ENCODE data around the gene PTPRR.

DNA sequence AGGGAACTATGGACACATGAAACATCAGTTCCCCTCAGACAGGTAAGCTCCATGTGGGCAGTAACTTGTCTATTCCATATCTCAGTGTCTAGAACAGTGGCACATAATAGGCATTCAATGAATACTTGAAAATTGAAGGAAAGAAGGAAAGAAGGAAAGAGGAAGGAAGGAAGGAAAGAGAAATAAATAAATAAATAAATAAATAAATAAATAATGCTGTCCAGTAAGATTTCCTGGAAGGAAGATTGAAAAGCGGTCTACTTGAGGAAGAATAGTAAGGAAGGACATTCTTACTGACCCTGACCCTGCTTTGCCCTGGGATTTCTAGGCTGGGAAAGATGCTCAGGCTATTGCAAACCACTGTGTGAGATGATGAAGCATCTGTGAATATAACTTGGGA, 91.5 kb downstream of the PTPRR start:
- TF ChIP-seq, protein P1, sequence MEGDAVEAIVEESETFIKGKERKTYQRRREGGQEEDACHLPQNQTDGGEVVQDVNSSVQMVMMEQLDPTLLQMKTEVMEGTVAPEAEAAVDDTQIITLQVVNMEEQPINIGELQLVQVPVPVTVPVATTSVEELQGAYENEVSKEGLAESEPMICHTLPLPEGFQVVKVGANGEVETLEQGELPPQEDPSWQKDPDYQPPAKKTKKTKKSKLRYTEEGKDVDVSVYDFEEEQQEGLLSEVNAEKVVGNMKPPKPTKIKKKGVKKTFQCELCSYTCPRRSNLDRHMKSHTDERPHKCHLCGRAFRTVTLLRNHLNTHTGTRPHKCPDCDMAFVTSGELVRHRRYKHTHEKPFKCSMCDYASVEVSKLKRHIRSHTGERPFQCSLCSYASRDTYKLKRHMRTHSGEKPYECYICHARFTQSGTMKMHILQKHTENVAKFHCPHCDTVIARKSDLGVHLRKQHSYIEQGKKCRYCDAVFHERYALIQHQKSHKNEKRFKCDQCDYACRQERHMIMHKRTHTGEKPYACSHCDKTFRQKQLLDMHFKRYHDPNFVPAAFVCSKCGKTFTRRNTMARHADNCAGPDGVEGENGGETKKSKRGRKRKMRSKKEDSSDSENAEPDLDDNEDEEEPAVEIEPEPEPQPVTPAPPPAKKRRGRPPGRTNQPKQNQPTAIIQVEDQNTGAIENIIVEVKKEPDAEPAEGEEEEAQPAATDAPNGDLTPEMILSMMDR (IDR thresholded peaks at IDR 0.05): no peak
- no peak for TF ChIP-seq POLR2A (IDR thresholded peaks at IDR 0.05)

Measured in adrenal gland (tissue), 5 donors.